Measurements from ENCODE around the gene RAB33B.

Gene RAB33B

DNA sequence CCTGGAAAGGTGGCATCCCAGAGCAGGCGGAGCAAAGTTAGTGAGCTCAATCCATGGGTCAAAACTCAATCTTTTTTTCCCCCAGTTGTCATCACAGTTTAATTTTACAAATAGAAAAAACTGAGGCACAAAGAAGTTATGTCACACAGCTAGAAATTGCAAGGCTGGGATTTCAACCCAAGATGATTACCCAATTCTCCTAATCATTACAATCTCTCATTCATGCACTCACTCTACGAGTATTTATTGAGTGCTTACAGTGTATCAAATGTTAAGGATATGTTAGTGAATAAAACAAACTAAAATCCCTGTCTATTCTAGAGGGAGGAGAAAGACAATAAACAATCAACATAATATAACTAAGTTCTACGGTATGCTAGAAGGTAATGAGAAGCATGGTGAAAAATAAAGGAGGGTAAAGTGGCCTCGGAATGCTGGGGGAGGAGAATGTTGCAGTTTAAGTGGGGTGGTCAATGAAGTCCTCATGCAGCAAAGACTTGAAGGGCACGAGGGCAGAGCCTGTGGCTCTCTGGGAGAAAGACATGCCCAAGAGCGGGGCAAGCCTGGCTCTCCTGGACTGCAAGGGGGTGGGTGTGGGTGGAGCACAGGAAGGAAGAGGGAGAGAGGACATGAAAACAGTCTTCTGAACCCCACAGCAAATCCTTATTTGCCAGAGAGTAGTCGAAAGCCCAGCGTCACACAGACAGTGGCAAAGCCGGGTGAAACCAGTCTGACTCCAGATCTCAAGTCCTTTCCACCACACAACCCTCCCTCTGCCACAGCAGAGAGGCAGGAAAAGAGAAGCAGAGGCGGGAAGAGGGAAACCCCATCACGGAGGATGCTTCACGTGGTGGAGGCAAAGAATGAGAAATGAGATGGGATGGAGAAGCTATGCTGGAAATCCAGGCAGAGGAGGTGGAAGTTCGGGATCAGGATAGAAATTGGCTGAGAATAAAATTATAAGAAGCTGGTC lies 48.3 kb downstream of the RAB33B start:
- no peak for DNase-seq (ENCODE audit: low spot score)
- in situ Hi-C loops (cut with MboI; ENCODE audit: low sequenced_read_pairs, unreplicated experiment): no loop called here
- no peak for TF ChIP-seq CTCF (IDR thresholded peaks at IDR 0.05; ENCODE audit: borderline replicate concordance, control extremely low read depth, extremely low read depth, insufficient read depth, missing control alignments)

DNA sequence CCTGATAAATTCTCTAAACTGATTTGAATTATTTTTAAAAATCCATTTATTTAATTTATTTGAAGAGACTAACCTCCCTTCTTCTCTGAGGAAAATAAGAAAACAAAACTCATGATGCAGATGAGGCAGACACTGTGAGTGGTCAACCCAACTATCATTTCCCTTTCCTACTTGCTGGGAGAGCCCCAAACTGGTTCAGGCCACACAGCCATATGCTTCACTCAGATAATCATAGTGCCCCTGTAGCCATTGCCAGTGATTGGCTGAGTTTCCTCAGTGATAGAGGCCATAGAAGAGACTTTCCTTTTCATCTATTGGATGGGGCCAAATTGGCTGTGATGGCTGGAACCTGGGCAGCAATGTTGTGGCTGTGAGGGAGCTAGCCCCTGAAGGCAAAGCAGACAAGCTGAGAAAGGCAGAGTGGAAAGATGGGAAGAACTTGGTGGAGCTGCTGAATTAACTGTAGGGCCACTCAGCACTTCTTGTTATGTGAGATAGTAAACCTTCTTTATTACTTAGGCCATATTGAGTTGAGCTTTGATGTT lies 49.8 kb downstream of the RAB33B start:
- TF ChIP-seq CTCF (IDR thresholded peaks at IDR 0.05; ENCODE audit: borderline replicate concordance, control extremely low read depth, extremely low read depth, insufficient read depth, missing control alignments): no peak
- in situ Hi-C loops (cut with MboI; ENCODE audit: low sequenced_read_pairs, unreplicated experiment): no loop called here
- no peak for DNase-seq (ENCODE audit: low spot score)

- no peak for DNase-seq (ENCODE audit: low spot score)
- no peak for TF ChIP-seq CTCF (IDR thresholded peaks at IDR 0.05; ENCODE audit: borderline replicate concordance, control extremely low read depth, extremely low read depth, insufficient read depth, missing control alignments)
- in situ Hi-C loops (cut with MboI; ENCODE audit: low sequenced_read_pairs, unreplicated experiment): no loop called here
Observed at GRCh38 chr4:139506774-139507173, 52.9 kb downstream of the RAB33B start.

DNA sequence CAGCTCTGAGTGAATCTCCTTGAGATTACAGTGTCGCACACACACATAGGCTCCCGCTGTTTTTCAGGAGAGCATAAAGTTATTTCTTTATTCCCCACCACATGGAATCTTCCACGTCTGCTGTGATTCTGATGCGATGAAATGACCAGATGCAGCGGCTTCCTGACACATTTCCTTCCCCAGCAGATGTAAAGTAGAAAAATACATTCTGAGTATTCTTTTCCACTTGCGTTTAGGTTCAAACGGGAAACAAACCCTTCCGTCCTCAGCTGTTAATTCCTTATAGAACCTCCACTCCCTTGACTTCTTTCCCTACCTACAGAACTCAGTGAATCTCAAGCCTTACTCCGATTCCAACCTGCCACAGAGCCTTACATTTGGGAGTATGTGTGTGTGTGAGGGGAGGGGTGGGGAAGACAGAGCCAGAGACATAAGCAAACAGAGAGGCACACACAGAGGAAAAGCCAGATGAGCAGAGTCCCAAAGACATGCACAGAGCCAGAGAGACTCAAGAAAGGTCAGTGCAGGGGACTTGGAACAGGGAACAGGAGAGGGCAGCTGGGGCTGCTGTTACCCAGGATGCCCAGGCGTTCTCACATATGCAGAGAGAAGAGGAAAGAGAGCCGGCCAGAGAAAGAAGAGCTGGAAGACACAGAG lies 54.8 kb downstream of the RAB33B start:
- TF ChIP-seq CTCF (IDR thresholded peaks at IDR 0.05; ENCODE audit: borderline replicate concordance, control extremely low read depth, extremely low read depth, insufficient read depth, missing control alignments): no peak
- in situ Hi-C loops (cut with MboI; ENCODE audit: low sequenced_read_pairs, unreplicated experiment): no loop called here
- DNase-seq (ENCODE audit: low spot score): no peak

- no peak for DNase-seq (ENCODE audit: low spot score)
- TF ChIP-seq CTCF (IDR thresholded peaks at IDR 0.05; ENCODE audit: borderline replicate concordance, control extremely low read depth, extremely low read depth, insufficient read depth, missing control alignments): no peak
- in situ Hi-C loops (cut with MboI; ENCODE audit: low sequenced_read_pairs, unreplicated experiment): no loop called here
Observed at GRCh38 chr4:139509727-139510410, 55.9 kb downstream of the RAB33B start.

GRCh38 chr4:139511320-139511719 lies 57.4 kb downstream of the RAB33B start:
- in situ Hi-C loops (cut with MboI; ENCODE audit: low sequenced_read_pairs, unreplicated experiment): no loop called here
- DNase-seq (ENCODE audit: low spot score): no peak
- no peak for TF ChIP-seq CTCF (IDR thresholded peaks at IDR 0.05; ENCODE audit: borderline replicate concordance, control extremely low read depth, extremely low read depth, insufficient read depth, missing control alignments)

Data from GM13976 (cell line).